HG03103 (cell line): ENCODE results near the gene PDZD2.
"Not testable (repeated sequence)": the region's sequence is repeated elsewhere in the genome, so short reads cannot be mapped to it uniquely, and the experiment has no call there.

Experiments used
- ATAC-seq: cut with Tn5 transposase; IDR thresholded peaks from one replicate; pipeline ENCODE4 v1.9.1; 2021; ENCODE audit warnings: low read depth; ENCODE audit not compliant: unreplicated experiment

The PDZD2 gene

GRCh38 chr5:31993165-31993961 is 354.4 kb downstream of the PDZD2 start:
- peak; percentile 40 for ATAC-seq

GRCh38 chr5:31995006-31995405 is 356.1 kb downstream of the PDZD2 start:
- ATAC-seq = peak; percentile 58

- no peak for ATAC-seq
Measured at GRCh38 chr5:31995714-31996113, 356.8 kb downstream of the PDZD2 start.

- ATAC-seq = no peak
Measured at GRCh38 chr5:31996909-31997308, 358.0 kb downstream of the PDZD2 start.

- no peak for ATAC-seq
Measured at GRCh38 chr5:31999470-31999869, 360.5 kb downstream of the PDZD2 start.

GRCh38 chr5:32000731-32001130 is 361.8 kb downstream of the PDZD2 start:
- no peak for ATAC-seq

GRCh38 chr5:32001284-32001683 is 362.4 kb downstream of the PDZD2 start:
- no peak for ATAC-seq

GRCh38 chr5:32001707-32002106 is 362.8 kb downstream of the PDZD2 start:
- ATAC-seq = no peak

GRCh38 chr5:32002755-32003154 is 363.8 kb downstream of the PDZD2 start:
- no peak for ATAC-seq

- no peak for ATAC-seq
Measured at GRCh38 chr5:32003981-32004380, 365.1 kb downstream of the PDZD2 start.

- peak; percentile 71 for ATAC-seq
Measured at GRCh38 chr5:32004404-32004803, 365.5 kb downstream of the PDZD2 start.

- ATAC-seq = no peak
Measured at GRCh38 chr5:32008746-32009145, 369.8 kb downstream of the PDZD2 start.

GRCh38 chr5:32013658-32014057 is 374.7 kb downstream of the PDZD2 start:
- ATAC-seq = no peak

- no peak for ATAC-seq
Measured at GRCh38 chr5:32014096-32014745, 375.3 kb downstream of the PDZD2 start.

GRCh38 chr5:32015262-32015661 is 376.3 kb downstream of the PDZD2 start:
- not testable (repeated sequence) for ATAC-seq

- ATAC-seq = no peak
Measured at GRCh38 chr5:32017692-32018367, 378.9 kb downstream of the PDZD2 start.

GRCh38 chr5:32018476-32019436 is 379.8 kb downstream of the PDZD2 start:
- no peak for ATAC-seq

- peak; percentile 85 for ATAC-seq
Measured at GRCh38 chr5:32020271-32020670, 381.3 kb downstream of the PDZD2 start.

- no peak for ATAC-seq
Measured at GRCh38 chr5:32020946-32021345, 382.0 kb downstream of the PDZD2 start.

- no peak for ATAC-seq
Measured at GRCh38 chr5:32021771-32022170, 382.8 kb downstream of the PDZD2 start.
